ENCODE results near the gene MXRA5. TPM values are rescaled to one million over a fixed set of nuclear protein-coding genes. Genes with fewer than 3 reads are reported as not detected.

Gene MXRA5
- total RNA-seq, 1 experiment from 2014 or later, result 2.8 TPM

GRCh38 chrX:3262901-3263300 is 83.6 kb downstream of the MXRA5 start:
- peaks cover 10% of the 10 kb centered on the region; the same call in 1 of the 2 replicates for H3K9me3 Mint-ChIP-seq
- ATAC-seq (no peak), DNase-seq (ENCODE audit: low spot score) (no peak)
- CTCF ChIA-PET, result no interaction called here
- no peak overlapping the region for H3K27ac Mint-ChIP-seq
- H3K27me3 Mint-ChIP-seq (ENCODE audit: low read depth), result no peaks in the 10 kb centered on the region
- TF ChIP-seq SOX15 (CRISPR knock-in tag; IDR thresholded peaks at IDR 0.05) (no peak), ZNF121 (CRISPR knock-in tag; IDR thresholded peaks at IDR 0.05) (no peak), AR (CRISPR knock-in tag; IDR thresholded peaks at IDR 0.05) (no peak), ATF2 (CRISPR knock-in tag; IDR thresholded peaks at IDR 0.05; ENCODE audit: borderline replicate concordance, low read depth) (no peak), STAT6 (CRISPR knock-in tag; conservative IDR thresholded peaks at IDR 0.05; ENCODE audit: low read depth) (no peak), ZNF532 (CRISPR knock-in tag; IDR thresholded peaks at IDR 0.05; ENCODE audit: borderline replicate concordance) (no peak), SP1 (CRISPR knock-in tag; conservative IDR thresholded peaks at IDR 0.05) (no peak), E2F1 (CRISPR knock-in tag; IDR thresholded peaks at IDR 0.05) (no peak)
- POLR2A ChIA-PET, result no interaction called here
- H3K4me1 Mint-ChIP-seq, result no peaks in the 10 kb centered on the region
- H3K36me3 Mint-ChIP-seq, result peaks cover 2% of the 10 kb centered on the region
- no peak overlapping the region for H3K4me3 Mint-ChIP-seq

Data from WTC11 (cell line).